HL-60 (cell line): ENCODE data around the gene CSNK1G2.

Experiments used
- DNase-seq, 2 experiments: peaks; one replicate each; pipeline ENCODE4 v3.0.0-alpha.2; 2010 to 2020; ENCODE audit warnings: low read depth in 1 of 2, low spot score in 1 of 2
- H3K27ac ChIP-seq: fragments of 250-450 bp; sonication (Bioruptor Pico); replicated peaks from 2 replicates; pipeline ENCODE4 v1.5.1; 2020; ENCODE audit warnings: mild to moderate bottlenecking, moderate library complexity
- H3K27me3 ChIP-seq: fragments of 250-450 bp; sonication (Bioruptor Pico); 2 replicates; pipeline ENCODE4 v1.5.1; 2021; ENCODE audit warnings: mild to moderate bottlenecking, moderate library complexity; ENCODE audit not compliant: insufficient read depth, poor library complexity, severe bottlenecking
- H3K4me3 ChIP-seq: replicated peaks from 2 replicates; pipeline ENCODE4 v1.5.1; 2011; ENCODE audit warnings: mild to moderate bottlenecking, control low read depth, low read length; ENCODE audit not compliant: insufficient read depth
- GABPA ChIP-seq: IDR thresholded peaks from 2 replicates; pipeline ENCODE4 v1.6.1; 2012; ENCODE audit warnings: low read depth
- POLR2AphosphoS5 ChIP-seq: IDR thresholded peaks from 2 replicates; pipeline ENCODE4 v1.6.1; 2012; ENCODE audit warnings: low read depth
- REST ChIP-seq: IDR thresholded peaks from 2 replicates; pipeline ENCODE4 v1.6.1; 2012; ENCODE audit warnings: low read depth; ENCODE audit not compliant: insufficient replicate concordance
- SPI1 ChIP-seq: IDR thresholded peaks from 2 replicates; pipeline ENCODE4 v1.6.1; 2012; ENCODE audit warnings: low read depth, mild to moderate bottlenecking, borderline replicate concordance
- TF ChIP-seq, protein P1 (sequence below): IDR thresholded peaks from one replicate; pipeline ENCODE4 v1.5.1; 2011; ENCODE audit warnings: low read length, control low read depth, inconsistent platforms; ENCODE audit not compliant: insufficient read depth

The CSNK1G2 gene

GRCh38 chr19:1911098-1911497, 29.9 kb upstream of the CSNK1G2 start:
- H3K27me3 ChIP-seq = no peaks in the 10 kb centered on the region
- TF ChIP-seq SPI1 = no peak
- no peak for TF ChIP-seq POLR2AphosphoS5
- TF ChIP-seq, protein P1, sequence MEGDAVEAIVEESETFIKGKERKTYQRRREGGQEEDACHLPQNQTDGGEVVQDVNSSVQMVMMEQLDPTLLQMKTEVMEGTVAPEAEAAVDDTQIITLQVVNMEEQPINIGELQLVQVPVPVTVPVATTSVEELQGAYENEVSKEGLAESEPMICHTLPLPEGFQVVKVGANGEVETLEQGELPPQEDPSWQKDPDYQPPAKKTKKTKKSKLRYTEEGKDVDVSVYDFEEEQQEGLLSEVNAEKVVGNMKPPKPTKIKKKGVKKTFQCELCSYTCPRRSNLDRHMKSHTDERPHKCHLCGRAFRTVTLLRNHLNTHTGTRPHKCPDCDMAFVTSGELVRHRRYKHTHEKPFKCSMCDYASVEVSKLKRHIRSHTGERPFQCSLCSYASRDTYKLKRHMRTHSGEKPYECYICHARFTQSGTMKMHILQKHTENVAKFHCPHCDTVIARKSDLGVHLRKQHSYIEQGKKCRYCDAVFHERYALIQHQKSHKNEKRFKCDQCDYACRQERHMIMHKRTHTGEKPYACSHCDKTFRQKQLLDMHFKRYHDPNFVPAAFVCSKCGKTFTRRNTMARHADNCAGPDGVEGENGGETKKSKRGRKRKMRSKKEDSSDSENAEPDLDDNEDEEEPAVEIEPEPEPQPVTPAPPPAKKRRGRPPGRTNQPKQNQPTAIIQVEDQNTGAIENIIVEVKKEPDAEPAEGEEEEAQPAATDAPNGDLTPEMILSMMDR = no peak
- no peak for TF ChIP-seq REST
- no peak for TF ChIP-seq GABPA

GRCh38 chr19:1911995-1912394, 29.0 kb upstream of the CSNK1G2 start:
- TF ChIP-seq POLR2AphosphoS5 (no peak), REST (no peak), SPI1 (no peak), GABPA (no peak)
- DNase-seq = no peak

More at GRCh38 chr19:1911098-1911497, 29.9 kb upstream of the CSNK1G2 start:
- no peak overlapping the region for H3K27ac ChIP-seq
- DNase-seq = no peak
- H3K4me3 ChIP-seq = no peak overlapping the region

GRCh38 chr19:1912760-1913505, 28.0 kb upstream of the CSNK1G2 start:
- TF ChIP-seq, protein P1 = no peak
- TF ChIP-seq POLR2AphosphoS5 = no peak
- TF ChIP-seq REST = no peak
- no peak for TF ChIP-seq SPI1
- TF ChIP-seq GABPA = no peak
- H3K4me3 ChIP-seq = no peak overlapping the region

More at GRCh38 chr19:1911995-1912394, 29.0 kb upstream of the CSNK1G2 start:
- Histone ChIP-seq H3K27ac (no peak overlapping the region), H3K4me3 (no peak overlapping the region), H3K27me3 (no peaks in the 10 kb centered on the region)

More at GRCh38 chr19:1912760-1913505, 28.0 kb upstream of the CSNK1G2 start:
- Histone ChIP-seq H3K27me3 (no peaks in the 10 kb centered on the region), H3K27ac (no peak overlapping the region)
- DNase-seq = no peak
